Neural cell (in vitro differentiated cells): ENCODE measurements around the gene GMPPA. TPM values are rescaled to one million over a fixed set of nuclear protein-coding genes. Genes with fewer than 3 reads are reported as not detected.

Source experiments
- H2AFZ ChIP-seq: fragments of 200-600, 300-800 bp; sonication (generic), shearing (Covaris generic); 2 replicates; pipeline ENCODE4 v1.6.0; 2014; ENCODE audit warnings: low read depth, mild to moderate bottlenecking, antibody characterized with exemption, low read length, moderate library complexity
- H3F3A ChIP-seq: fragments of 200-600 bp; shearing (Covaris generic); 2 replicates; pipeline ENCODE4 v1.6.1; 2016; ENCODE audit warnings: mild to moderate bottlenecking, moderate library complexity, mixed read lengths, antibody characterized with exemption, low read length; ENCODE audit not compliant: insufficient read depth, poor library complexity, severe bottlenecking
- H3K27ac ChIP-seq: fragments of 200-600, 300-800 bp; sonication (generic), shearing (Covaris generic); 2 replicates; pipeline ENCODE4 v1.5.1; 2014; ENCODE audit warnings: mild to moderate bottlenecking, low read length, moderate library complexity
- H3K27me3 ChIP-seq: fragments of 300-800, 200-600 bp; sonication (generic), shearing (Covaris generic); 2 replicates; pipeline ENCODE4 v1.6.0; 2014; ENCODE audit warnings: mild to moderate bottlenecking, low read depth, low read length, moderate library complexity; ENCODE audit not compliant: insufficient read depth
- H3K36me3 ChIP-seq: fragments of 300-800, 200-600 bp; sonication (generic), shearing (Covaris generic); 2 replicates; pipeline ENCODE4 v1.5.1; 2014; ENCODE audit warnings: mild to moderate bottlenecking, antibody characterized with exemption, low read length, moderate library complexity; ENCODE audit not compliant: insufficient read depth
- H3K4me2 ChIP-seq: fragments of 300-800, 200-600 bp; sonication (generic), shearing (Covaris generic); 2 replicates; pipeline ENCODE4 v1.6.0; 2014; ENCODE audit warnings: mild to moderate bottlenecking, low read length
- H3K4me3 ChIP-seq: fragments of 300-800, 200-600 bp; sonication (generic), shearing (Covaris generic); 2 replicates; pipeline ENCODE4 v1.5.1; 2014; ENCODE audit warnings: mild to moderate bottlenecking, low read length, moderate library complexity
- H3K79me2 ChIP-seq: fragments of 200-600 bp; shearing (Covaris generic); replicated peaks from 2 replicates; pipeline ENCODE4 v1.6.0; 2014; ENCODE audit warnings: mild to moderate bottlenecking, low read length, moderate library complexity; ENCODE audit not compliant: insufficient read depth
- H3K9ac ChIP-seq: fragments of 300-800, 200-600 bp; sonication (generic), shearing (Covaris generic); 2 replicates; pipeline ENCODE4 v1.6.1; 2016; ENCODE audit warnings: mild to moderate bottlenecking, low read length, mixed read lengths
- H3K9me2 ChIP-seq: fragments of 200-600 bp; shearing (Covaris generic); 2 replicates; pipeline ENCODE4 v1.6.1; 2016; ENCODE audit warnings: mild to moderate bottlenecking, low read length, mixed read lengths; ENCODE audit not compliant: insufficient read depth
- H3K9me3 ChIP-seq: fragments of 200-600, 300-800 bp; sonication (generic), shearing (Covaris generic); 2 replicates; pipeline ENCODE4 v1.6.1; 2016; ENCODE audit warnings: mild to moderate bottlenecking, mixed run types, low read length, moderate library complexity, mixed read lengths
- H4K20me1 ChIP-seq: fragments of 200-600 bp; shearing (Covaris generic); 2 replicates; pipeline ENCODE4 v1.6.1; 2016; ENCODE audit warnings: mild to moderate bottlenecking, mixed run types; ENCODE audit not compliant: insufficient read depth
- CTCF ChIP-seq: fragments of 450-650 bp; IDR thresholded peaks from 2 replicates; pipeline ENCODE4 v1.5.1; 2014; ENCODE audit warnings: antibody characterized with exemption, mild to moderate bottlenecking, moderate library complexity; ENCODE audit not compliant: poor library complexity, severe bottlenecking
- EP300 ChIP-seq: fragments of 450-650 bp; conservative IDR thresholded peaks from 2 replicates; pipeline ENCODE4 v1.6.1; 2014; ENCODE audit warnings: antibody characterized with exemption, mild to moderate bottlenecking, moderate library complexity; ENCODE audit not compliant: poor library complexity, severe bottlenecking
- EZH2 ChIP-seq: fragments of 200-600, 300-800 bp; shearing (Covaris generic), sonication (generic); IDR thresholded peaks from 2 replicates; pipeline ENCODE4 v1.6.1; 2014; ENCODE audit warnings: antibody characterized with exemption, low read length, borderline replicate concordance, mild to moderate bottlenecking; ENCODE audit not compliant: insufficient read depth, poor library complexity, severe bottlenecking
- MXI1 ChIP-seq: fragments of 450-650 bp; conservative IDR thresholded peaks from 2 replicates; pipeline ENCODE4 v1.6.1; 2014; ENCODE audit warnings: antibody characterized with exemption, mild to moderate bottlenecking; ENCODE audit not compliant: poor library complexity, severe bottlenecking
- POLR2AphosphoS5 ChIP-seq: IDR thresholded peaks from 2 replicates; pipeline ENCODE4 v1.6.1; 2012
- RAD21 ChIP-seq: fragments of 450-650 bp; conservative IDR thresholded peaks from 2 replicates; pipeline ENCODE4 v1.6.1; 2014; ENCODE audit warnings: antibody characterized with exemption, mild to moderate bottlenecking, moderate library complexity
- REST ChIP-seq: IDR thresholded peaks from 2 replicates; pipeline ENCODE4 v1.6.1; 2012; ENCODE audit warnings: borderline replicate concordance
- SMC3 ChIP-seq: fragments of 450-650 bp; conservative IDR thresholded peaks from 2 replicates; pipeline ENCODE4 v1.6.1; 2014; ENCODE audit warnings: antibody characterized with exemption, mild to moderate bottlenecking, moderate library complexity; ENCODE audit not compliant: poor library complexity
- TAF1 ChIP-seq: IDR thresholded peaks from 2 replicates; pipeline ENCODE4 v1.6.1; 2012; ENCODE audit warnings: low read depth
- polyA plus RNA-seq: library from polyadenylated mRNA; depleted of rRNA; stranded (reverse); fragments of >200 nt; gene quantifications from 2 replicates; pipeline ENCODE4 v1.2.3, GENCODE V29; 2014

GMPPA gene
- polyA plus RNA-seq, 1 donor from 2014 or later = 20.4 TPM

- no peak overlapping the region for H3K4me3 ChIP-seq
- no peaks in the 10 kb centered on the region for H3F3A ChIP-seq
- no peak overlapping the region for H3K4me2 ChIP-seq
- TF ChIP-seq SMC3 = no peak
- no peak for TF ChIP-seq EP300
- TF ChIP-seq EZH2 = no peak
- TF ChIP-seq TAF1 = no peak
- TF ChIP-seq REST = no peak
- no peak for TF ChIP-seq CTCF
- no peak for TF ChIP-seq RAD21
- TF ChIP-seq MXI1 = no peak
- TF ChIP-seq POLR2AphosphoS5 = no peak
- H3K27me3 ChIP-seq = no peaks in the 10 kb centered on the region
- no peaks in the 10 kb centered on the region for H3K79me2 ChIP-seq
- H3K36me3 ChIP-seq = no peaks in the 10 kb centered on the region
- no peak overlapping the region for H2AFZ ChIP-seq
- H3K27ac ChIP-seq = no peak overlapping the region
- no peaks in the 10 kb centered on the region for H3K9me2 ChIP-seq
- H3K9me3 ChIP-seq = no peaks in the 10 kb centered on the region
- H3K9ac ChIP-seq = no peak overlapping the region
- no peaks in the 10 kb centered on the region for H4K20me1 ChIP-seq
These were observed 32.8 kb upstream of the GMPPA start for GRCh38 chr2:219465659-219466561.

GRCh38 chr2:219466816-219467735 lies 31.6 kb upstream of the GMPPA start:
- no peak for TF ChIP-seq MXI1
- no peak for TF ChIP-seq POLR2AphosphoS5
- no peak for TF ChIP-seq EZH2
- no peak for TF ChIP-seq CTCF
- TF ChIP-seq TAF1 = no peak
- TF ChIP-seq EP300 = no peak
- no peak for TF ChIP-seq SMC3
- no peak for TF ChIP-seq REST
- no peak for TF ChIP-seq RAD21
- H3K27me3 ChIP-seq = no peaks in the 10 kb centered on the region
- H4K20me1 ChIP-seq = no peaks in the 10 kb centered on the region

More at GRCh38 chr2:219466816-219467735, 31.6 kb upstream of the GMPPA start:
- Histone ChIP-seq H3K36me3 (no peaks in the 10 kb centered on the region), H3K79me2 (no peaks in the 10 kb centered on the region), H3K4me2 (no peak overlapping the region), H3F3A (no peaks in the 10 kb centered on the region), H3K4me3 (no peak overlapping the region), H3K27ac (no peak overlapping the region), H3K9me2 (no peaks in the 10 kb centered on the region), H2AFZ (no peak overlapping the region), H3K9me3 (no peaks in the 10 kb centered on the region), H3K9ac (no peak overlapping the region)
